SK-N-SH treated with all-trans-retinoic acid at 6 μM for 48 hours (cell line): ENCODE measurements around the gene SCN3B.

ENCODE experiments used
- ATAC-seq: fragments of 200-7000 bp; cut with Tn5 transposase; 3 replicates; pipeline ENCODE4 v1.9.1; 2020; ENCODE audit warnings: mild to moderate bottlenecking, moderate library complexity
- ARNTL ChIP-seq: fragments of 450-650 bp; formaldehyde crosslinking; IDR thresholded peaks from 2 replicates; pipeline ENCODE4 v1.5.0; 2020; ENCODE audit warnings: low read depth, mild to moderate bottlenecking, moderate library complexity, borderline replicate concordance
- BACH2 ChIP-seq: fragments of 250-450 bp; sonication (Bioruptor Pico); IDR thresholded peaks from 2 replicates; pipeline ENCODE4 v1.9.0; 2021; ENCODE audit warnings: mild to moderate bottlenecking, borderline replicate concordance
- CREB5 ChIP-seq: fragments of 250-450 bp; sonication (Bioruptor Pico); IDR thresholded peaks from 2 replicates; pipeline ENCODE4 v1.5.1; 2020; ENCODE audit warnings: low read depth, mild to moderate bottlenecking, moderate library complexity
- CSDC2 ChIP-seq: fragments of 250-450 bp; sonication (Bioruptor Pico); IDR thresholded peaks from 2 replicates; pipeline ENCODE4 v1.5.0; 2020; ENCODE audit warnings: mild to moderate bottlenecking, moderate library complexity
- CSRNP3 ChIP-seq: fragments of 250-450 bp; sonication (Bioruptor Pico); IDR thresholded peaks from 2 replicates; pipeline ENCODE4 v1.5.1; 2021; ENCODE audit warnings: mild to moderate bottlenecking, moderate library complexity
- GLIS3 ChIP-seq: fragments of 250-450 bp; sonication (Bioruptor Pico); IDR thresholded peaks from 2 replicates; pipeline ENCODE4 v1.5.0; 2020; ENCODE audit warnings: mild to moderate bottlenecking, moderate library complexity
- ISL1 ChIP-seq: fragments of 250-450 bp; sonication (Bioruptor Pico); IDR thresholded peaks from 2 replicates; pipeline ENCODE4 v2.1.2; 2022; ENCODE audit warnings: mild to moderate bottlenecking, moderate library complexity
- POU6F1 ChIP-seq: fragments of 250-450 bp; sonication (Bioruptor Pico); IDR thresholded peaks from 2 replicates; pipeline ENCODE4 v1.8.0; 2021; ENCODE audit warnings: low read depth, mild to moderate bottlenecking, moderate library complexity, borderline replicate concordance
- PPARA ChIP-seq: fragments of 250-450 bp; sonication (Bioruptor Pico); IDR thresholded peaks from 2 replicates; pipeline ENCODE4 v1.5.0; 2020; ENCODE audit warnings: mild to moderate bottlenecking, borderline replicate concordance
- SNAI2 ChIP-seq: fragments of 250-450 bp; sonication (Bioruptor Pico); IDR thresholded peaks from 2 replicates; pipeline ENCODE4 v1.5.0; 2020; ENCODE audit warnings: mild to moderate bottlenecking, moderate library complexity
- TOX ChIP-seq: fragments of 250-450 bp; sonication (Bioruptor Pico); IDR thresholded peaks from 2 replicates; pipeline ENCODE4 v1.8.0; 2021; ENCODE audit warnings: mild to moderate bottlenecking, moderate library complexity, borderline replicate concordance
- TSHZ2 ChIP-seq: fragments of 250-450 bp; sonication (Bioruptor Pico); IDR thresholded peaks from 2 replicates; pipeline ENCODE4 v1.5.0; 2020; ENCODE audit warnings: mild to moderate bottlenecking, moderate library complexity
- ZC3H10 ChIP-seq: fragments of 250-450 bp; sonication (Bioruptor Pico); IDR thresholded peaks from 2 replicates; pipeline ENCODE4 v1.5.1; 2021; ENCODE audit warnings: mild to moderate bottlenecking, moderate library complexity
- ZFP3 ChIP-seq: fragments of 250-450 bp; sonication (Bioruptor Pico); IDR thresholded peaks from 2 replicates; pipeline ENCODE4 v1.5.0; 2020; ENCODE audit warnings: mild to moderate bottlenecking, moderate library complexity
- ZFP30 ChIP-seq: fragments of 450-650 bp; formaldehyde crosslinking; IDR thresholded peaks from 2 replicates; pipeline ENCODE4 v1.5.0; 2022; ENCODE audit warnings: mild to moderate bottlenecking, moderate library complexity
- ZNF565 ChIP-seq: fragments of 450-650 bp; formaldehyde crosslinking; conservative IDR thresholded peaks from 2 replicates; pipeline ENCODE4 v1.5.0; 2020; ENCODE audit warnings: low read depth, mild to moderate bottlenecking, moderate library complexity
- ZNF70 ChIP-seq: fragments of 450-650 bp; formaldehyde crosslinking; IDR thresholded peaks from 2 replicates; pipeline ENCODE4 v1.5.0; 2020; ENCODE audit warnings: mild to moderate bottlenecking, moderate library complexity
- ZNF8 ChIP-seq: fragments of 450-650 bp; formaldehyde crosslinking; IDR thresholded peaks from 2 replicates; pipeline ENCODE4 v1.5.0; 2020; ENCODE audit warnings: mild to moderate bottlenecking, moderate library complexity

The SCN3B gene

GRCh38 chr11:123702139-123702538 is 47.7 kb upstream of the SCN3B start:
- TF ChIP-seq ZFP3 (no peak), ISL1 (CRISPR knock-in tag) (no peak), CREB5 (CRISPR knock-in tag) (no peak), PPARA (CRISPR knock-in tag) (no peak), ZC3H10 (CRISPR knock-in tag) (no peak), ARNTL (CRISPR knock-in tag) (no peak), ZNF70 (no peak), ZNF565 (CRISPR knock-in tag) (no peak)
- no peak for ATAC-seq

GRCh38 chr11:123700772-123701171 is 46.3 kb upstream of the SCN3B start:
- no peak for ATAC-seq
- TF ChIP-seq ARNTL (CRISPR knock-in tag) (no peak), SNAI2 (CRISPR knock-in tag) (no peak), CSRNP3 (CRISPR knock-in tag) (no peak), ISL1 (CRISPR knock-in tag) (no peak), CREB5 (CRISPR knock-in tag) (no peak), CSDC2 (CRISPR knock-in tag) (no peak), TOX (CRISPR knock-in tag) (no peak), POU6F1 (no peak), TSHZ2 (CRISPR knock-in tag) (no peak), PPARA (CRISPR knock-in tag) (no peak)

GRCh38 chr11:123698546-123699127 is 44.2 kb upstream of the SCN3B start:
- ATAC-seq = no peak
- TF ChIP-seq CSRNP3 (CRISPR knock-in tag) = no peak
- no peak for TF ChIP-seq ZNF8 (CRISPR knock-in tag)
- no peak for TF ChIP-seq GLIS3 (CRISPR knock-in tag)
- TF ChIP-seq TOX (CRISPR knock-in tag) = no peak
- TF ChIP-seq ZFP30 (CRISPR knock-in tag) = no peak
- no peak for TF ChIP-seq ZNF565 (CRISPR knock-in tag)
- TF ChIP-seq BACH2 (CRISPR knock-in tag) = no peak
- TF ChIP-seq ISL1 (CRISPR knock-in tag) = no peak
